ENCODE results near the gene VANGL2.

Gene VANGL2

GRCh38 chr1:160429125-160429561, 28.8 kb downstream of the VANGL2 start:
- DNase-seq: peak; percentile 9

- no peak for DNase-seq
Observed at GRCh38 chr1:160429702-160430535, 29.6 kb downstream of the VANGL2 start.

GRCh38 chr1:160431006-160431405, 30.6 kb downstream of the VANGL2 start:
- no peak for DNase-seq

DNA sequence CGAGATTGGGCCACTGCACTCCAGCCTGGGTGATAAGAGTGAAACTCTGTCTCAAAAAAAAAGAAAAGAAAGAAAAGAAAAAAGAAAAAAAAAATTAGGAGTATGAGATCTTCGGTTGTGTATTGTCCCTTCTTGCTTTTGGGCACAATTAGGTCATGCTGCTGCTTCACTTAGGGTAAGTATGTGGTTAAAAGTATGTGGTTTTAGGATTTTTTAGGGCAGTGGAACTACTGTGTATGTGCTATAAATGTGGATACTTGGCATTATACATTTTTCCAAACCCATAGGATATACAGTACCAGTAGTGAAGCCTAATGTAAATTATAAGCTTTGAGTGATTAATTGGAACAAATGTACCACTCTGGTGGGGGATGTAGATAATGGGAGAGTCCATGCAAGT, 31.2 kb downstream of the VANGL2 start:
- DNase-seq: no peak

DNA sequence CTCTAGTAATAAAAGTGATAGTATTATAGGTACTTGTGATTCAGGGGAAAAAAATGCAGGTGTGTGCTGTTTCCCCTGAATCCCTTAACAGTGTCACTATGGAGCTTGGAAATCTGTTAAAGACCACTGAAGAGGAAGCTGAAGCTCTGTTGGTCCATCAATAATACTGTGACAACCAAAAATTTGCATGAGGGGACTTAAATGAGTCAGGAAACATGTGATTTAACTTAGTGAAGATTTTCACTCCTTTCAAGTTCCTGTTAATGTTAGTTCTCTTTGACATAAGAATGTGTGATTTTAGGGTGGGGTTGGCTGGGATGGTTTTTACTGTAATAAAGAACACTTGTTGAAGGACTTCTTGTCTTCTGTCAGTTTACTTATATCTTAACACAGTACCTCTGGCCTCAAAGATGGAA, 32.0 kb downstream of the VANGL2 start:
- DNase-seq: no peak

GRCh38 chr1:160436966-160437365, 36.6 kb downstream of the VANGL2 start:
- DNase-seq: no peak

- DNase-seq: no peak
Observed at GRCh38 chr1:160437432-160438316, 37.3 kb downstream of the VANGL2 start.

- DNase-seq: no peak
Observed at GRCh38 chr1:160438317-160438918, 38.1 kb downstream of the VANGL2 start.

DNA sequence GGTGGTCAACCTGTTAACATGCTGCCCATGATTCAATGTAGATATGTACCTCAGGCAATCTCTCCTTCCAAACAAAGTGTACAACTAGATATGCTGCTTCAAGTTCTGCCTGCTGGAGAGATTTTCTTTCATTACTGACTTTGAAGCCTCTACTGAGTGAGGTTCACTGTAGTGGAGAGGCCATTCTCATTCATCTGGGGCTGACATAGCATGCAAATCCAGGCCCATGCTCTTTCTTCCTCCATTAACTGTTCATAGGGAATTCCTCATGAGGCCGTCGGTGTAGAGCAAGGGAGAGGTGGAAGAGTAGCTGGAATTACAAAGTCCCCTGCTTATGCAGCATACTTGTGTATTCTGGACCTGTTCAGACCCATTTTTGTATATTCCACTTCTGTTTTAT, 38.6 kb downstream of the VANGL2 start:
- no peak for DNase-seq

GRCh38 chr1:160439718-160440117, 39.4 kb downstream of the VANGL2 start:
- no peak for DNase-seq

- no peak for DNase-seq
Observed at GRCh38 chr1:160446945-160447600, 46.7 kb downstream of the VANGL2 start.

DNA sequence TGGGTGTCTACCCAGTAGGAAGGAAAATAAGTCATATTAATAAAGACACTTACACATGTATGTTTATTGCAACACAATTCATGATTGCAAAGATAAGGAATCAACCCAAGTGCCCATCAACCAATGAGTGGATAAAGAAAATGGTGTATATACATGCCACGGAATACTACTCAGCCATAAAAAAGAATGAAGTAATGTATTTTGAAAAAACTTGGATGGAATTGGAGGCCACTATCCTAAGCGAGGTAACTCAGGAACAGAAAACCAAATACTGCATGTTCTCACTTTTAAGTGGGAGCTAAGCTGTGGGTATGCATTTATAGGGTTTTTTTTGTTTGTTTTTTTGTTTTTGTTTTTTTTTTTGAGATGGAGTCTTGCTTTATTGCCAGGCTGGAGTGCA, 49.1 kb downstream of the VANGL2 start:
- no peak for DNase-seq

DNA sequence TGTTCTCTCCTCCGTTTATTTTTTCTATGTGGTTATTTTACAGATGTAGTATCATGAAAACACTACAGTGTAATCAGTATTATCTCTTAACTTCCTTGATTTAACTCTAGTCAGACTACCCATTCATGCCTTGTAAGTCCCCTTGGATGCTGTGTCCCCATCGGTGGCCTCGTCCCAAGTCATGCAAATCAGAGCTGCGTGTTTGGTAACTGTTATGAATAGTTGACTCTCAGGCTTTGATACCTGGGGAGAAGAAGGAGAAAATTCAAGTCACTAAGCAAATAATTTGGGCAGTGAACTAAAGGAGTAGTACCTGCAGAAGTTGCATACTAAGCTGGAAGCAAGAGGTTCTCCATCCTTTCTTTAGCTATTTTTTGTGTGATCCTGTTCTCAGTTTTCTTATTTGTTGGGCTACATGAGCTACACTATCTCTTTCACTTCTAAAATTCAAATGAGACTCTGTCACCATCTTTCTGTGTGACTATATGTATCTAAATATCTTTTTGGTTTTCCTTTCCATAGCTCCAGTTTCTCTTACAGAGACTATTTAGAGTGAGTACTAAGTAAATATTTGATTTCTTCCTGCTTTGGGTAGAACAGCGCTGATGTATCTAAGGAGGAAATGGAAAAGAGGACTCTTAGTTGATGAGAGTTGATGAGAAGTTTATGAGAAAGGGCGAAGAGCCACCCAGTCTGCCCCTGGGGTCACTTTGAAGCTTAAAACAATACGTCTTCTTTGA, 50.9 kb downstream of the VANGL2 start:
- no peak for DNase-seq

- DNase-seq: no peak
Observed at GRCh38 chr1:160451859-160452232, 51.5 kb downstream of the VANGL2 start.

- DNase-seq: no peak
Observed at GRCh38 chr1:160453443-160453842, 53.1 kb downstream of the VANGL2 start.

DNA sequence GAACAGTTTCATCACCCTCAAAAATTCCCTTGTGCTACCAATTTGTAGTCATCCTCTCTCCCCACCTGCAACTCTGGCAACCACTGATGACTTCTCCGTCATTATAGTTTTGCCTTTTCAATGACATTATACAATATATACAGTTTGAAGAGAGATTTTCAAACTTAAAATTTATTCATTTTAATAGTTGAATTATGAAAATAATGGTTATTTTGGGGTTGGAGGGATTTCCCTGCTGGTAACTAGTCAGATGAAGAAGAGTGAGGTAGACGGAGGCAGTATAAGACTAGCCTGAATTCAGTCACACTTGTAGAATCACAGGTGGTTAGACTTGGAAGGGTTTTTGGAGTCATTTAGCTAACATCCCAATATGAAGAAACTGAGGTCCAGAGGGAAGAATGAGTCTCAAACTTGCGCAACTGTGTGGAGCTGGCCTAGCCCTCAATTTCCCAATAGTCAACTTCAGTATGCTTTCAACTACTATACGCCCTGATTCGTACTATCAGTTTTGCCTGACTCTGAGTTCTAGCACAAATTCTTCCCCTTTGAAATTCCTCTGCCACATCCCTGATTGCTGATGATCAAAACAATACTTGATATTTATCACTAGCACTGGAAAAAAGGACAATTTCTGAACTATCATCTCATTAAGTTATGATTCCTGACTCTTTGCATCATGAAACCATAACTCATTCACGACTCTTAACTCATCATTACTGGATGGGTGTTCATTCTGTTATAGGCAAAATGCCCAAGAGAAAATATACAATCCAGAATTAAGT, 54.2 kb downstream of the VANGL2 start:
- no peak for DNase-seq

DNA sequence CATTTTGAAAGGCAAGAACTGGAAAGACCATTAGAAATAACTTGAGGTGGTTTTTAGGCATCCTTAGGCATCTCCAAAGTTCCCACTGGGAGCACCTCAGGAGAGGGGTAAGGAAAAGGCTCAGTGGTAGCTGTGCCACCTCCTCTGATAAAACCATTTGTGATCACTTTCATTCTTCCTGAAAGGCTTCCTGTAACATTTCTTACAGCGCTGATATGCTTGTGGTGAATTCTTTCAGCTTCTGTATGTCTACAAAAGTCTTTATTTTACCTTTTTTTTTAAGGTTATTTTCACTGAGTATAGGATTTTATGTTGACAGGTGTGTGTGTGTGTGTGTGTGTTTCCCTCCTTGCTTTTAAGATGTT, 54.8 kb downstream of the VANGL2 start:
- no peak for DNase-seq

- no peak for DNase-seq
Observed at GRCh38 chr1:160459056-160459455, 58.7 kb downstream of the VANGL2 start.

DNA sequence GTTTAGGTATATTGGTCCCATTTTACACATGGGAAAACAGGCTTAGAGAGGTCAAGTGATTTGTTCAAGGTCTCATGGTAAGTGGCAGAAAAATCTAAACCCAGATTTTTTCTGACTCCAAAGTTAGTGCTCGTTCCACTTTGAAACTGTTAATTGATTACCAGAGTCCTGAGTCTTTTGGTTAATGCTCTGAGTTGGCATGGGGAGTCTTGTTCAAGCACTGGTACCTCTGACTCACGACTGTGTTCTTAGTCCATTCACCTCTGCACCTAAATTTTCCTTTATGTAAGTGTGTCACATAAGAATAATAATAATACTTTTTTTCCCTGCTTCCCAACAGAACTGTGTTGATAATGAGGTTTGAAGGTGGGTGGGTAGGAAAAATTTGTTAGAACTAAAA, 59.3 kb downstream of the VANGL2 start:
- no peak for DNase-seq

DNA sequence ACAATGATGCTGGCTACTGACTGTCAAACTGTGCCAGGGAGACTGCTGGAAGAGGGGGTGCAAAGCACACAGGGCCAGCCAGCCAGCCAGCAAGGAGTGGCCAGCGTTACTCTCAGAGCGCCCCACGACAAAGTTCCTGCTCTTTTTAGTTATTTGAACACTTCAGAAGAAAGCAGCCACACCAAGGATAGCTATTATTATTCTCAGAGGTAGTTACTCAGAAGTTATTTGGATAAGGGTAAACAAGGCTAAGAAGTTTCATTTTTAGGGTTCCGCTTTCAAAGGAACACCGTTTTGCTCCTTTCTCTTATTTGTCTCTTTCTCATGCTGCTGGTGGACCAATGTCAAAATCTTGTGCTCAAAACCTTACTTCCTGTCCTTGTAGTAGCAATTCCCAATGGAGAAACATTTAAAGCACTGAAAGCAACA, 59.9 kb downstream of the VANGL2 start:
- DNase-seq: no peak

GRCh38 chr1:160460683-160461287, 60.4 kb downstream of the VANGL2 start:
- DNase-seq: peak; percentile 23

Measured in activated CD4-positive, alpha-beta T cell treated with anti-CD3 and anti-CD28 coated beads, Interleukin-2, amount 50 U/mL, for 1 hour (primary cell).